CD4-positive, alpha-beta T cell treated with Interleukin-4 for 4 hours (primary cell): ENCODE data around the gene HBG2.

Experiments
- DNase-seq: peaks from one replicate; pipeline ENCODE4 v3.0.0-alpha.2; 2020

The HBG2 gene

GRCh38 chr11:5226732-5227310 is 27.8 kb downstream of the HBG2 start, which contains the start of gene HBB:
TSS of gene HBB (minus strand) at chr11:5227071. CDS start at chr11:5227021, 50 bp downstream.
- no peak for DNase-seq

GRCh38 chr11:5225480-5225871 is 29.1 kb downstream of the HBG2 start:
- DNase-seq, result no peak

- no peak for DNase-seq
Measured at GRCh38 chr11:5224538-5225479, 29.8 kb downstream of the HBG2 start.

- no peak for DNase-seq
Measured at GRCh38 chr11:5223686-5224085, 30.9 kb downstream of the HBG2 start.

- no peak for DNase-seq
Measured at GRCh38 chr11:5223146-5223545, 31.4 kb downstream of the HBG2 start.

- no peak for DNase-seq
Measured at GRCh38 chr11:5210376-5210885, 44.1 kb downstream of the HBG2 start.

GRCh38 chr11:5204787-5205186 is 49.8 kb downstream of the HBG2 start:
- DNase-seq, result no peak

GRCh38 chr11:5203366-5203765 is 51.2 kb downstream of the HBG2 start:
- no peak for DNase-seq
